Activated CD8-positive, alpha-beta T cell treated with anti-CD3 and anti-CD28 coated beads for 36 hours (primary cell): Measurements from ENCODE around the gene SCGB3A2. TPM values are rescaled to one million over a fixed set of nuclear protein-coding genes. Genes with fewer than 3 reads are reported as not detected.

Experiments
- ATAC-seq: fragments of 200-7000 bp; cut with Tn5 transposase; one replicate; pipeline ENCODE4 v1.10.0; 2021; ENCODE audit warnings: mild to moderate bottlenecking, moderate library complexity
- CTCF ChIA-PET: fragments of 350-600 bp; sonication (Branson Sonifier 250); formaldehyde crosslinking; loops from one replicate; lab custom pipeline; 2021; ENCODE audit warnings: antibody characterized with exemption; lab: Charles Lee
- POLR2A ChIA-PET: fragments of 350-600 bp; sonication (Branson Sonifier 250); formaldehyde crosslinking; loops from one replicate; lab custom pipeline; 2021; ENCODE audit warnings: antibody characterized with exemption; lab: Charles Lee
- DNase-seq: peaks from one replicate; pipeline ENCODE4 v3.0.0-alpha.2; 2020
- H3K27ac Mint-ChIP-seq: one replicate; pipeline ENCODE4 v1.8.0; 2021; ENCODE audit warnings: mild to moderate bottlenecking, mixed read lengths
- H3K27me3 Mint-ChIP-seq: one replicate; pipeline ENCODE4 v1.8.0; 2021; ENCODE audit warnings: mixed read lengths
- H3K36me3 Mint-ChIP-seq: one replicate; pipeline ENCODE4 v1.8.0; 2021; ENCODE audit warnings: low read depth, mixed read lengths
- H3K4me1 Mint-ChIP-seq: one replicate; pipeline ENCODE4 v1.8.0; 2021; ENCODE audit warnings: low read depth, mixed read lengths
- H3K4me3 Mint-ChIP-seq: one replicate; pipeline ENCODE4 v1.8.0; 2021; ENCODE audit warnings: mild to moderate bottlenecking, moderate library complexity, mixed read lengths
- H3K9me3 Mint-ChIP-seq: one replicate; pipeline ENCODE4 v1.8.0; 2021; ENCODE audit warnings: mixed read lengths
- intact Hi-C: fragments of 100-400 bp; cut with micrococcal nuclease; formaldehyde crosslinking; loops from one replicate; pipeline ENCODE4 v1.10.0; 2022
- total RNA-seq, 2 experiments: library from RNA; stranded (reverse); gene quantifications; one replicate each; pipeline ENCODE4 v1.2.3, GENCODE V29; 2021
- TF ChIP-seq, protein P1 (sequence below): fragments of 200-600 bp; IDR thresholded peaks from one replicate; pipeline ENCODE4 v1.8.0; 2022; ENCODE audit warnings: antibody characterized with exemption, mild to moderate bottlenecking

The SCGB3A2 gene
- total RNA-seq, 2 experiments from 2014 or later, result not detected

DNA sequence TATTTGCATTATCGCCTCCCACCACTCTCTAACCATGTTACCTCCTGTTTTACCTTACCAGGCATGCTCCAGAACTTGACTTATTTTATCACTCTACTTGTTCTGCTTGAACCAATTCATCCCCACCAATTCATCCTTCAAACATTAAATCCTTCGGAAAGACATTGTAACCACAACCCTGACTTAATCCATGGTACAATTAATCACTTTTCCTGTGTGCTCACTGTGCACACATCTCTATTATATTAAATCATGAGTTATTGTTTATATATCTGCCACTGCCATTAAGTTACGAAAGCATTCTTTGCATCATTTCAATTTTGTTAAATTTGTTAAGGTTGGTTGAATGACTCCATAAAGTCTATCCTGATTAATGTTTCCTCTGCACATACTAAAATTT lies 35.3 kb downstream of the SCGB3A2 start:
- TF ChIP-seq, protein P1, sequence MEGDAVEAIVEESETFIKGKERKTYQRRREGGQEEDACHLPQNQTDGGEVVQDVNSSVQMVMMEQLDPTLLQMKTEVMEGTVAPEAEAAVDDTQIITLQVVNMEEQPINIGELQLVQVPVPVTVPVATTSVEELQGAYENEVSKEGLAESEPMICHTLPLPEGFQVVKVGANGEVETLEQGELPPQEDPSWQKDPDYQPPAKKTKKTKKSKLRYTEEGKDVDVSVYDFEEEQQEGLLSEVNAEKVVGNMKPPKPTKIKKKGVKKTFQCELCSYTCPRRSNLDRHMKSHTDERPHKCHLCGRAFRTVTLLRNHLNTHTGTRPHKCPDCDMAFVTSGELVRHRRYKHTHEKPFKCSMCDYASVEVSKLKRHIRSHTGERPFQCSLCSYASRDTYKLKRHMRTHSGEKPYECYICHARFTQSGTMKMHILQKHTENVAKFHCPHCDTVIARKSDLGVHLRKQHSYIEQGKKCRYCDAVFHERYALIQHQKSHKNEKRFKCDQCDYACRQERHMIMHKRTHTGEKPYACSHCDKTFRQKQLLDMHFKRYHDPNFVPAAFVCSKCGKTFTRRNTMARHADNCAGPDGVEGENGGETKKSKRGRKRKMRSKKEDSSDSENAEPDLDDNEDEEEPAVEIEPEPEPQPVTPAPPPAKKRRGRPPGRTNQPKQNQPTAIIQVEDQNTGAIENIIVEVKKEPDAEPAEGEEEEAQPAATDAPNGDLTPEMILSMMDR, result no peak
- peaks cover 6% of the 10 kb centered on the region for H3K27me3 Mint-ChIP-seq
- no peaks in the 10 kb centered on the region for H3K9me3 Mint-ChIP-seq
- intact Hi-C loops, result no loop called here
- H3K36me3 Mint-ChIP-seq, result no peaks in the 10 kb centered on the region
- DNase-seq (no peak), ATAC-seq (no peak)
- no peaks in the 10 kb centered on the region for H3K4me1 Mint-ChIP-seq
- ChIA-PET POLR2A (no interaction called here), CTCF (no interaction called here)
- H3K4me3 Mint-ChIP-seq, result no peak overlapping the region
- H3K27ac Mint-ChIP-seq, result no peak overlapping the region

DNA sequence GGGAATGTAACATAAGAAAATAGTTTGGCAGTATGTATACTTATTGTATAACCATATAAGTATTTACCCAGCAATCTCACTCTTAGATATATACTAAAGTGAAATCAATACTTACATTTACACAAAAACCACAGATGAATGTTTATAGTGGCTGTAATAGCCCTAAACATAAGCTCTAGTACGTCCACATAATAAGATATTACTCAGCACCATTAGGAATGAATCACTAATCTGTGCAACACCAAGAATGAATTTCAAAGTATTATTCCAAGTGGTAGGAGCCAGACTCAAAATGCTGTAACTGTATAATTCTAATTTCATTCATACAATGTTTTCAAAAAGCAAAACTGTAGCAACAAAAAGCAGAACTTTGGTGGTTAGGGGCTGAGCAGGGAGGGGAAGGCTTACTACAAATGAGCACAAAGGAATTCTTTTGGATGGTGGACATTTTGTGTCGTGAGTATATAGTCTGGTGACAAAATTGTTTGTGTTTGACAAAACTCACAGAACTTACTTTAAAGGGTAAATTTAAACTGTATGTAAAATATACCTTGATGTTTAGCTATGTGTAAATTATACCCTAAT lies 39.7 kb downstream of the SCGB3A2 start:
- Mint-ChIP-seq H3K4me1 (no peaks in the 10 kb centered on the region), H3K36me3 (no peaks in the 10 kb centered on the region), H3K27ac (no peak overlapping the region), H3K27me3 (peaks cover 6% of the 10 kb centered on the region), H3K9me3 (no peaks in the 10 kb centered on the region), H3K4me3 (no peak overlapping the region)
- no peak for DNase-seq
- ATAC-seq, result no peak
- intact Hi-C loops, result no loop called here
- CTCF ChIA-PET, result no interaction called here
- TF ChIP-seq, protein P1, result no peak
- POLR2A ChIA-PET, result no interaction called here

DNA sequence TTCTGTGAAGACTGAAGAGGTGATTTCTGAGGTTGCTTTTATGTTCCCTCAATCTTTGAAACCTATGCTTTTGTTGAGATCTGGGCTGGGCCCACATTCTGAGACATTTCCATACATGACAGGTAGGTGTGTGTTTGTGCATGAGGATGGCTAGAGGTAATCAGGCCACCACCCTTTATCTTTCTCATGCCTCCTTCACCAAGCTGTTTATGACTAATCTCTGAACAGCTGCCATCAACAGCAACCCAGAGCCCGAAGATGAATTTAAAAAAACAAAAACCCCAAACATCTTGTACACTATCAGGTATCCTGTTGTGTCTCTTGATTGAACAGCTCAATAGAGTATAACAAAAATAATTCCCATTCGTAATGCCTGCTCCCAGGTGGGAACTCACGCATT lies 40.4 kb downstream of the SCGB3A2 start:
- Mint-ChIP-seq H3K4me1 (no peaks in the 10 kb centered on the region), H3K27ac (no peak overlapping the region), H3K9me3 (no peaks in the 10 kb centered on the region), H3K4me3 (no peak overlapping the region), H3K36me3 (no peaks in the 10 kb centered on the region), H3K27me3 (peaks cover 4% of the 10 kb centered on the region)
- DNase-seq, result no peak
- ChIA-PET POLR2A (no interaction called here), CTCF (no interaction called here)
- intact Hi-C loops, result no loop called here
- TF ChIP-seq, protein P1, result no peak
- no peak for ATAC-seq

DNA sequence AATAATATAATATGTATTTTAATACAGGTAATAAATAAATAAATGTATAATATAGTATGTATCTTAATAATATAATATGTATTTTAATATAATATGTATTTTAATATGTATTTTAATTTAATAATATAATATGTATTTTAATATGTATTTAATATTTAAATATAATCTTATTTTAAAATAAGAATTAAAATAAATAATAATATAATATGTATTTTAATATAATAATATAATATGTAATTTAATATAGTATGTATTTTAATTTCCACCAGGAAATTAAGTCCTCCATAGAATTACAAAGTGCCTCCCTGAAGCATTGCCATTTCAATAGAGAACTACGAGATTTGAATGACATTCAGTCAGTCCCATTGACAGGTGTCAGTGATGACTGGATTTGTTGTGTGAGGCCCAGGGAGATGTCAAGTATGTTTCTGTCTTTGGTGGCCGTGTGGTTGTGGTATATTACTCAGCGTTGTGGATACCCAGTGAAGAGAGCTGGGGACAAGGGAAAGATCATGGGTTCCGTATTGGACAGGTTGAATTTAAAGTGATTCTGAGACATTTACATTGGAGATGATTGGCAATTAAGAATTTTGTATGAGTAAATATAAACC lies 42.0 kb downstream of the SCGB3A2 start:
- H3K9me3 Mint-ChIP-seq, result no peaks in the 10 kb centered on the region
- H3K36me3 Mint-ChIP-seq, result no peaks in the 10 kb centered on the region
- H3K27ac Mint-ChIP-seq, result no peak overlapping the region
- intact Hi-C loops, result no loop called here
- CTCF ChIA-PET, result no interaction called here
- peaks cover 4% of the 10 kb centered on the region for H3K27me3 Mint-ChIP-seq
- ATAC-seq (no peak), DNase-seq (no peak)
- POLR2A ChIA-PET, result no interaction called here
- TF ChIP-seq, protein P1, result no peak
- H3K4me3 Mint-ChIP-seq, result no peak overlapping the region
- H3K4me1 Mint-ChIP-seq, result no peaks in the 10 kb centered on the region

DNA sequence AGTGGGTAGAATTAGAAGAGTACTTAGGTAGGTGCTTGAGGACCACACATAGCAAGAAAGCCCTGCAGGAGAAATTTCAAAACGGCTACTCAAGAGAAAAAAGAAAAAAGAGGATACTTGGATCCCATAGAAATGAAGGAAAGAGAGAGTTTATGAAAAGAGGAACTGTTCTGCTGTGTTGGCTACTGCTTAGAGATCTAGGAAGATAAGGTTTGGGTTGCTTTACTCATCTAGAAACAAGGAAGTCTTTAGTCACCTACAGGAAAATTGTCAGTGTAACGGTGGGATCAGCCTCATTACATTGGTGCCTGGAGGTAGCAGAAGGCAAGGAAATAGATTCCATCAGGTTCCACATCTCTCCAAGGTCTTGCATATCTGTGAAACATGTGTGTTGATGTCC lies 42.6 kb downstream of the SCGB3A2 start:
- H3K27ac Mint-ChIP-seq, result no peak overlapping the region
- intact Hi-C loops, result no loop called here
- no peaks in the 10 kb centered on the region for H3K9me3 Mint-ChIP-seq
- no peak overlapping the region for H3K4me3 Mint-ChIP-seq
- POLR2A ChIA-PET, result no interaction called here
- CTCF ChIA-PET, result no interaction called here
- H3K4me1 Mint-ChIP-seq, result no peaks in the 10 kb centered on the region
- DNase-seq (no peak), ATAC-seq (no peak)
- no peaks in the 10 kb centered on the region for H3K36me3 Mint-ChIP-seq
- H3K27me3 Mint-ChIP-seq, result peaks cover 4% of the 10 kb centered on the region
- TF ChIP-seq, protein P1, result no peak
